Left colon (tissue), 2 donors: ENCODE measurements around the gene CFAP410. TPM values are rescaled to one million over a fixed set of nuclear protein-coding genes. Genes with fewer than 3 reads are reported as not detected.
A peak's percentile ranks its signal among the peaks of the same experiment; 100 is the strongest.

Source experiments
- ATAC-seq: fragments of 200-7000 bp; cut with Tn5 transposase; one replicate; pipeline ENCODE4 v1.9.1; 2020; ENCODE audit warnings: mild to moderate bottlenecking, moderate library complexity
- DNase-seq, 2 donors: peaks; one replicate each; pipeline ENCODE4 v3.0.0-alpha.2; 2020
- intact Hi-C, 2 donors: fragments of 100-400 bp; cut with DNase I in 1 of 2; cut with micrococcal nuclease in 1 of 2; formaldehyde crosslinking; loops; one replicate each; pipeline versions ENCODE4 v1.11.2 to v1.14.0; 2022; cut with DNase I, micrococcal nuclease
- total RNA-seq, 2 donors: library from RNA; stranded (reverse); fragmentation: NEBNext Ultra II Directional; extraction: Animal tissue kit (Norgen Biotek cat#: 25700); gene quantifications; one replicate each; pipeline ENCODE4 v1.2.1, GENCODE V29; 2021
- donor health status: DM: no; HTN: no; CAD: no.
- donor health status: DM: yes; HTN: yes; CAD: no.

The CFAP410 gene
- total RNA-seq, 2 donors from 2014 or later, result 21.4 to 24.7 TPM

DNA sequence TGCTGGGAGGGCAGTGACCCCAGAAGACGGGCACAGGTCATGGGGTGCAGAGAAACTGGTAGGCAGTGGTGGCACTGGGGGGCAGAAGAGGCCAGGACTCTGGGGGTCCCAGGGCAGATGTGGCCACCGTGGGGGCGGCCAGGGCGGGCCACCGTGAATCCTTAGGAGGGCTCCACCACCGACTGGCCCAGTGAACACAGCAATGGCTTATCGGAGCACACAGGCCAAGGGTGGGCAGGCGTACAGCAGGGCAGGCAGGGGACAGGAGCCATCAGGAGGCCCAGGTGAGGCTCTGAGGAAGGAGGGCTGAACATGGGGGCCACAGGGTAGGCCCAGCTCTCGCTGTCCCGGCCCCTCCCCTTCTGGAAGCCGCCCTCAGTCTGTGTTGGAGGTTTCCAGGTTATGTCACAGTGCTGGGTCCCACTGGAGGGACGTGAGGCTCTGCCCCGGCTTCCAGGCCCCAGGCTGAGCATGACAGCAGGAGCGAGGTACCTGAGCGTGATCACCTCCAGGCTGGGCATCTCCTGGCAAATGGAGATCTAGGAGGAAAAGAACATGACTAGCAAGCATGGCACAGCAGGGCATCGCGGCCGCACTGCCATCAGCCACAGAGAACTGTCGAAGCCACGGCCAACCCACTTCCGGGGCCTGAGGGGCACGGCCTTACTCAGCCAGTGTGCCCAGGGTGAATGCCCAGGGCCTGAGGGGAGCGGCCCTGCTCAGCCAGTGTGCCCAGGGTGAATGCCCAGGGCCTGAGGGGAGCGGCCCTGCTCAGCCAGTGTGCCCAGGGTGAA lies 3.7 kb downstream of the CFAP410 start:
- DNase-seq, result no peak
- intact Hi-C loops, result no loop called here
- no peak for ATAC-seq

GRCh38 chr21:44334329-44335030 lies 4.7 kb downstream of the CFAP410 start:
- no peak for ATAC-seq
- DNase-seq, result no peak
- intact Hi-C loops, result no loop called here

DNA sequence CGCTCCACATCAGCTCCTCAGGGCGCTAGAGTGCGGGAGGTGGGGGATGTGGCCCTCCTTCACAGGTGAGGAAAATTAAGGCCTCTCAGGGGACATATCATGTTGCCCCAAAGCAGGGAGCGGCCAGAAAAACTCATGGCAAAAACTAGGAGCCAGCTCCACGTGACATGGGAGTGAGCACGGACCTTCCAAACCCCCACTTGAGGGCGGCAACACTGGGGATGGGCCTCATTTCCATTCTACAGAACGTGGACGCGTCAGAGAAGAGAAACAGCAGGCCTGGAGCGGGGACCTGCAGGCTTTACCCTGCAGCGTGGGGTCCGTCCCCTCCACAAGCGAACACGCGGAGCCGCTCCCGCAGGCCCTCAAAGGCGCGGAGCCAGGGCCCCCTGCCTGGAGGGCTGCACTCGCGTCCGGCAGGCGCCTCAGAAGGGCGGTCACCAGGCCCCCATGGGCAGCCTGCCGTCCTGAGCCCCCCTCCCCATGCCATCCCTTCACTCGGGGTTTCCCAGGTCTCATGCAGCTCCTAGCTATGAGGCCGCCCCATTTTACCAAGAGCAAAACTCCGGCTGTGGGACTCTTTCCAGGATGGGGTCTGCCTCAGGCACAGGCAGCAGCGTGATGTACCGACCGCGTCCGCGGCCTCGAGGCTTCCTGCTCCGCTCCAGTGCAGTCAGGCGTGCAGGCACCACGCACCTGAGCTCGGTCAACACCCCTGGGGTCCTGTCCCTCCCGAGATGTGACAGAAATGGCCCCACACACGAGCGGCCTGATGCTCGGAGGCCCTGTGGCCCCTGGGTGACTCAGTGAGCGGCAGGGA lies 5.5 kb downstream of the CFAP410 start:
- DNase-seq, result no peak
- ATAC-seq, result no peak
- intact Hi-C loops, result no loop called here

DNA sequence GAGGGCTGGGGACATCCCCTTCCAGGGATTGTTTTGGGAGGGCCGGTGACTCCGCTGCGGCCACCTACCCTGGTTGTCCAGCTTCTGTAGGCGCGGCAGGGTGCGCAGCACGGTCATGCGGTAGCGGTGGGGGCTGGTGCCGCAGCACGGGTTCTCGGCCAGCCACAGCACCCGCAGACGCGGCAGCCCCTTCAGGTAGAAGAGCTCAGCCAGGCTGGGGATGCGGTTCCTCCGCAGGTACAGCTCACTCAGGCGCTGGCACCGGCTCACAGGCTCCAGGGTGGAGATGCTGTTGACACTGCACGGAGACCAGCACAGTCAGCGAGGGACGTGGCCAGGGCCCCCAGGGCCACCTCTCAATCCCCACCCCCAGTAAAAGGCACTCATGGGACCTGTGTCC lies 6.2 kb downstream of the CFAP410 start:
- intact Hi-C loops, result no loop called here
- ATAC-seq (no peak), DNase-seq (no peak)

- no peak for DNase-seq
- ATAC-seq, result no peak
- intact Hi-C loops, result no loop called here
These were observed 6.8 kb downstream of the CFAP410 start for GRCh38 chr21:44332383-44332782.

GRCh38 chr21:44331650-44332307 lies 7.4 kb downstream of the CFAP410 start:
- intact Hi-C loops, result no loop called here
- no peak for DNase-seq
- ATAC-seq, result no peak

GRCh38 chr21:44331209-44331608 lies 8.0 kb downstream of the CFAP410 start:
- DNase-seq (no peak), ATAC-seq (no peak)
- intact Hi-C loops, result no loop called here

DNA sequence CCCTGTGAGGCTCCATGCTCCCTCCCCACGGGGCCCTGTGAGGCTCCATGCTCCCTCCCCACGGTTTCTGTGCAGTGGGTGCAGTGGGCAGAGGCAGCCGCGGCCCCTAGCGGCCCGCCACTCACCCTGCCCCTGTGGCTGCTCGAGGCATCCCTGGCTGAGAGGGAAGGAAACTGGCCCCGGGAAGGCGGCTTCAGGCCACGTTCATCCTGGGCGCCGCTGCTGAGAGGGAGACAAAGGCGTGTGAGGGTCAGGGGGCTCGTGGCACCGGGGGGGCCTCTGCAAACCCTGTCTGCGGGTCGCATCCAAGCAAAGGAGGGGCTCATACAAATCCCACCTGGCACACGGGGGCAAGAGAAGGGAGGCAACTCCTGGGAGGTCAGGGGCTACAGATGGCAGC lies 8.5 kb downstream of the CFAP410 start:
- ATAC-seq, result no peak
- intact Hi-C loops, result no loop called here

GRCh38 chr21:44329971-44330681 lies 9.1 kb downstream of the CFAP410 start:
- peak; percentile 3 for ATAC-seq
- no peak for DNase-seq
- intact Hi-C loops, result no loop called here

More for the DNA sequence above, 8.5 kb downstream of the CFAP410 start:
- no peak for DNase-seq

DNA sequence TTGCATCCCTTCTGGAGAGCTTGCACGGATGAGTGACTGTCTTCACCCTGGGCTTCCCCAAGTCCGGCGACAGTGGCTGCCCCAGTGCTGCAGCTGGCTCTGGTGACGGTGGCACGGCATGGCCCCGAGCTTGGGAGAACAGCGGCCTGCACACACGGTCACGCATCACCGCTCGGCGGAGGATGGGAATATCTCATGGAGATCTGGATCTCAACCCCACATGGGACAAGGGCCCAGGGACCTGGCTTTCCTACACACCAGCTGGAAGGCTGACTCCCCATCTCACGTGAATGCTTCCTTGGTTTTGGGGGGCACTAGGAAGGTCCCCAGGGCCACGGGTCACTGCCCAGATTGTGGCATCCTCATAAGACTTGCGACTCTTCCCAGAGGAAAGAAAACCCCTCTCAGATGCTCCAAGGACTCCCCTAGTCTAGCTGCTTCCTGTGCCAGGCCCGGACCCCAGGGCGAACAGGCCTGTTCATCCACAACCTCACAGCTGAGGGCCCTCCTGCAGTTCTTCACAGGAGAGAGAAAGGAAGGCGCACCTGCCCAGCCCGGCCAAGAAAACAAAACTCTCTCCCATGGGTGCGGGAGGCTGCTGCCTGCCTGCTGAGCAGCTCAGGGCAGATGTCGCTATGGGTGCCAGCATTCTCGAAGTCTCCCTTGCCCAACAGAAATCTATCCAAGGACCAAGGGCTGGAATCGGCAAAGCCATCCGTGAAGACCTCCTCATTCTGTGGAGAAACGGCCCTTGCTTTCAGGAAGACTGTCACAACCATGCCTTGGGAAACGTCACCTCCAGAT lies 9.9 kb downstream of the CFAP410 start:
- intact Hi-C loops, result no loop called here
- DNase-seq, result no peak

DNA sequence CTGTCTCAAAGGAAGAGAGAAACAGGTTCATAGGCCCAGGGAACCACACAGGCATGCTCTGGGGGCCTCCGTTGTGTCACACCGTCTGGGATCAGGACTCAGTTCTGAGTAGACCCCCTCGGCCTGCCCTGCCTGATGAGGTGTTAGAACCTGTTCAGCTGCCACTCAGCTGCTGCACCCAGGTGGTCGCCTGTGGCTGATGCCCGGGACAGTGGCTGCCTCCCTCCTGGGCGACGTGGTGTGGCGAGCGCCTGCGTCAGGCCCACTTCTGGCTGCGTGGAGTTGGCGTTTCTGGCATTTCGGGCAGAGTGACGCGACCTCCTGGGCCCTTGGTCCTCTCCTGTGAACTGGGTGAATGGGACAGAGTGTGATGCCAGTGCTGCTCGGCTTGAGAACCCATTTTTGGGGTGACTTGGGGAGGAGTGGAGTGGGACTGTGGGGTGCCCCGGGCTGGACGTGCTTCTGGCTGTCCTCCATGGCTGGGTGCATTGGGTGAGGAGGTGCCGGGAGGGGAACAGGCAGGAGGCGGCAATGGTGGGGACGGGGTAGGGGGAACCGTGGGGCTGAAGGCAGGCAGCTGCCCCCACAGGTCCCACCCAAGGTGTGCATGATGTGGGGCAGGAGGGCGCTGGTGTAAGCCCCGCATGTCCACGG lies 10.8 kb downstream of the CFAP410 start:
- ATAC-seq, result peak; percentile 11
- DNase-seq, result no peak
- intact Hi-C loops, result no loop called here

More for the DNA sequence above, 9.9 kb downstream of the CFAP410 start:
- ATAC-seq, result peak; percentile 4

DNA sequence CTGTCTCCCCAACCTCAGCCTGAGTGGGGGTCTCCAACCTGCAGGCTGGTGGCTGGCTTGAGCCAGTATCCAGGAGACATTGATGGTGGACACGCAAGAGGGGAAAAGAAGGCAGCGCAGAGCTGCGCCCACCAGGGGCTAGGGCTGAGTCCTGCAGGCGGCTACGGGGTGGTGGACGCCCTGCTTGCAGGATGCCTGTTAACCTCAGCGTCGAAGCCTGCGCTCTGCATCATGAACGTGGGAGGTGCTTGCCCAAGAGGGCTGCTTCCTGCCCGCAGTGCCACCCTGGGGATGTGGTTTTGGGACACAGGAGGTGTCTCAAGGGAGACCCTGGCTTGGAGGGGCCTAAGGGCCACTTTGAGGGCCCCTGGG lies 11.6 kb downstream of the CFAP410 start:
- no peak for DNase-seq
- ATAC-seq, result peak; percentile 0
- intact Hi-C loops, result no loop called here

DNA sequence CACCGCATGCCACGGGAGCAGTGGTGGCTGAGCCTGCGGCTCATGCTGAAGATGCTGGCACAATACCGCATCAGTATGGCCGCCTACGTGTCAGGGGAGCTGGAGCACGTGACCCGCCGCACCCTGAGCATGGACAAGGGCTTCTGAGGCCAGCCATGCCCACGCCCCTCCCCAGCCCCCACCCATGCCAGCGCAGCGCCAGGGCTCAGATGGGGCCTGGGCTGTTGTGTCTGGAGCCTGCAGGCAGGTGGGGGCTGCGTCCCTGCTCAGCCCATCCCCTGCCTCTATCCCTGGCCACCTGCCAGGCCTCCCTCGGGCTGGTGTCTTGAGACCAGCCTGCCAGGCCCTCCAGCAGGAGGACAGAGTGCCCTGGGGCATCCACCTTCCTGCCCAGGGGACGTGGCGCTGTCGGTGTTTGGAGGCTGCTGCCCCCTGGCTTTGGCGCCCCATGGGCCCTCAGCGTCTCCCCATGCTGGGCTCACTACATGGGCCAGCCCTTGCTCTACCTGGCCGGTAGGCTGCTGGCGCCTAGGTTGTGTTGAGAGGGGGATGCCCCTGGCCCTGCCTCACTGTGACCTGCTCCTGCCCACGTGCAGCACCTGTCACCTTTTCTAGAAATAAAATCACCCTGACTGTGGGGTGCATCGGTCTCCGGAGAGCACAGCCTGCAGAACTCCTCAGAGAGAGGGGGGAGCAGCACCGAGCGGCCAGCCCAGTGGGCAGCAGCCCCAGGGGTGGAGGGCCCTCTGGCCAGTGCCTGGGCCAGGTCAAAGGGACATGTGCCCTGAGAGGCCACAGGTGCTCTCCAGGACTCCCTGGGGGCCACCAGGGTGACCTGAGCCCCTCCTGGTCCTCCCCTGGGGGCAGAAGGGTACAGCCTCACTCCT lies 12.2 kb downstream of the CFAP410 start:
- intact Hi-C loops, result no loop called here
- ATAC-seq, result no peak
- no peak for DNase-seq

DNA sequence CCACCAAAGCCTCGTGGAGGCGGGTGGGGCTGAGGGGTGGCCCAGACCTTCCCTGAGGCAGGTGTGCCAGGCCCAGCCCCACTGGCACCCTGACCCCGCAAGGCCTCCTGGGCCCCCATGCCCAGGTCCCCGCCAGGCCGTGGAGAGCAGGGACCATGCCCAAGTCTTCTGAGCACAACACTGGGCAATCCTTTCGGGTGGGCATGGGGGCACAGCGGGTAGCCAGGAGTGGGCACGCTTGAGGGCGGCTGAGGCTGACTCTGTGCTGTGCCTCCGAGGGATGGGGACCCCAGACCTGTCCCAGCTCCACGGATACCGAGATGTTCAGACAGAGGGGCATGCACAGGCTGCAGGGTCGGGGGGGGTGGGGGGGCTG lies 12.9 kb downstream of the CFAP410 start:
- intact Hi-C loops, result no loop called here
- no peak for ATAC-seq

DNA sequence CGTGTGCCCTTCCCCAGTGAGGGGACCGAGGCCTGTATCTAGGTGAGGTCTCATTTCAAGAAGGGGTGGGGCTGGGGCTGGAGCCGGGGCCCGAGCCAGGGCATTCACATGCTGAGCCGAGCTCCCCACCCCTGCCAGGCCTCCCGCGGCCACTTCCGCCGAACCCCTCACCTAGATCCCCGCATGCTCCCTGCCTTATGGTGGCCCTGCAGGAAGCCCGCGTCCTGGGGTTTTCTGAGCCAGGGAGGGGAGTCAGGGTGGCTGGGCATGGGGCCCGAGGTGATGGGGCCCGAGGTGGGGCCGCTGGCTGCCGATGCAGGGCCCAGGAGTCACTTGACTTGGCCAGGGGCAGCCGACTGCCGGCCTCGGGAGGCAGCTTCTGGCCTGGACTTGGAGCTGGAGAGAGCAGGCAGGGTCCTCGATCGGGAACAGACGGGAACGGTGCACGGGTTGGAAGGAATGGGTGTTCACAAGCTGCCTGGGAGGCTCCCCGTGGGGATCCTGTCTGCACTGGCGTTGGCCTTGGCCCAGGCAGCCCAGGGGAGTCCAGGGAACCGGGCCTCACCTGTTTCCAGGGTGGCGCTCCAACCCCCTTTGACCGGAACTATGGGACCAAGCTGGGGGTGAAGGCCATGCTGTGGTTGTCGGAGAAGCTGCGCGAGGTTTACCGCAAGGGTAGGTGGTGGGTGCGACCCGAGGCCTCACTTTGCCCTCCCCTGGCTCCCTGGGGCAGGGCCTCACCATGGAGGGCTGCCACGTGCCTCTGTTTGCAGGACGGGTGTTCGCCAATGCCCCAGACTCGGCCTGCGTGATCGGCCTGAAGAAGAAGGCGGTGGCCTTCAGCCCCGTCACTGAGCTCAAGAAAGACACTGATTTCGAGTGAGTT lies 13.6 kb downstream of the CFAP410 start:
- DNase-seq (no peak), ATAC-seq (no peak)
- intact Hi-C loops, result no loop called here

More for the DNA sequence above, 12.9 kb downstream of the CFAP410 start:
- no peak for DNase-seq

- DNase-seq (no peak), ATAC-seq (no peak)
- intact Hi-C loops, result no loop called here
These were observed 14.4 kb downstream of the CFAP410 start for GRCh38 chr21:44324854-44325107.
